Right atrium auricular region (tissue), 2 donors: Measurements from ENCODE around the gene TMEM240. TPM values are rescaled to one million over a fixed set of nuclear protein-coding genes. Genes with fewer than 3 reads are reported as not detected.
"Not testable (repeated sequence)": the region's sequence is repeated elsewhere in the genome, so short reads cannot be mapped to it uniquely, and the experiment has no call there.

Source experiments
- DNase-seq: peaks from one replicate; pipeline ENCODE4 v3.0.0-alpha.2; 2019; ENCODE audit warnings: low spot score
- H3K27ac ChIP-seq, 2 donors: fragments of 200-600 bp; sonication (generic); 1 replicate in 1 of 2; 2 replicates in 1 of 2; pipeline ENCODE4 v1.5.1; 2016 to 2019
- H3K27me3 ChIP-seq, 2 donors: fragments of 200-600 bp; sonication (generic); one replicate each; pipeline versions ENCODE4 v1.5.1 to v1.6.0; 2017 to 2019
- H3K36me3 ChIP-seq: fragments of 200-600 bp; sonication (generic); one replicate; pipeline ENCODE4 v1.5.1; 2016
- H3K4me1 ChIP-seq, 2 donors: fragments of 200-600 bp; sonication (generic); one replicate each; pipeline versions ENCODE4 v1.5.1 to v1.6.0; 2017 to 2019
- H3K4me3 ChIP-seq, 2 donors: fragments of 200-600 bp; sonication (generic); 1 replicate in 1 of 2; 2 replicates in 1 of 2; pipeline ENCODE4 v1.5.1; 2017 to 2019; ENCODE audit warnings: mild to moderate bottlenecking in 1 of 2, moderate library complexity in 1 of 2
- H3K9me3 ChIP-seq, 2 donors: fragments of 200-600 bp; sonication (generic); one replicate each; pipeline ENCODE4 v1.5.1; 2019
- CTCF ChIP-seq, 2 donors: fragments of 200-600 bp; sonication (generic); IDR thresholded peaks; one replicate each; pipeline ENCODE4 v1.5.1; 2019; ENCODE audit warnings: antibody characterized with exemption in 2 of 2
- total RNA-seq, 2 donors: library from RNA; depleted of rRNA; stranded (reverse); fragments of >200 nt; gene quantifications; one replicate each; pipeline ENCODE4 v1.1.0, GENCODE V29; 2016

TMEM240 gene
- total RNA-seq, 2 donors from 2014 or later, result 1.4 to 2.8 TPM

GRCh38 chr1:1531947-1532346 is 8.5 kb downstream of the TMEM240 start:
- H3K4me3 ChIP-seq, result no peak overlapping the region
- H3K36me3 ChIP-seq, result peaks cover 11% of the 10 kb centered on the region
- TF ChIP-seq CTCF (IDR thresholded peaks at IDR 0.05), result no peak
- no peak overlapping the region for H3K27ac ChIP-seq
- H3K4me1 ChIP-seq, result no peaks in the 10 kb centered on the region
- H3K27me3 ChIP-seq, result no peaks in the 10 kb centered on the region
- no peak for DNase-seq
- H3K9me3 ChIP-seq, result peaks cover 0 to 10% of the 10 kb centered on the region in 2 donors

GRCh38 chr1:1529936-1530335 is 10.5 kb downstream of the TMEM240 start:
- H3K27ac ChIP-seq, result no peak overlapping the region
- H3K9me3 ChIP-seq, result peaks cover 0 to 10% of the 10 kb centered on the region in 2 donors
- no peak overlapping the region for H3K4me3 ChIP-seq
- no peak for DNase-seq
- no peaks in the 10 kb centered on the region for H3K27me3 ChIP-seq
- no peaks in the 10 kb centered on the region for H3K4me1 ChIP-seq
- TF ChIP-seq CTCF (IDR thresholded peaks at IDR 0.05), result no peak
- peaks cover 20% of the 10 kb centered on the region for H3K36me3 ChIP-seq

GRCh38 chr1:1529321-1529720 is 11.1 kb downstream of the TMEM240 start:
- Histone ChIP-seq H3K4me3 (no peak overlapping the region), H3K9me3 (peaks cover 0 to 10% of the 10 kb centered on the region in 2 donors), H3K27ac (no peak overlapping the region), H3K4me1 (no peaks in the 10 kb centered on the region), H3K27me3 (no peaks in the 10 kb centered on the region), H3K36me3 (peaks cover 22% of the 10 kb centered on the region)
- TF ChIP-seq CTCF (IDR thresholded peaks at IDR 0.05), result no peak
- DNase-seq, result no peak

GRCh38 chr1:1528301-1529267 is 11.8 kb downstream of the TMEM240 start:
- peaks cover 24% of the 10 kb centered on the region for H3K36me3 ChIP-seq
- DNase-seq, result no peak

GRCh38 chr1:1527092-1527816 is 13.2 kb downstream of the TMEM240 start:
- no peak overlapping the region for H3K27ac ChIP-seq
- peaks cover 29% of the 10 kb centered on the region for H3K36me3 ChIP-seq
- no peak for TF ChIP-seq CTCF (IDR thresholded peaks at IDR 0.05)
- no peaks in the 10 kb centered on the region for H3K4me1 ChIP-seq
- no peak overlapping the region for H3K4me3 ChIP-seq
- peaks cover 0 to 10% of the 10 kb centered on the region in 2 donors for H3K9me3 ChIP-seq
- DNase-seq, result no peak
- no peaks in the 10 kb centered on the region for H3K27me3 ChIP-seq

More at GRCh38 chr1:1528301-1529267, 11.8 kb downstream of the TMEM240 start:
- TF ChIP-seq CTCF (IDR thresholded peaks at IDR 0.05), result no peak
- H3K27ac ChIP-seq, result no peak overlapping the region
- no peaks in the 10 kb centered on the region for H3K27me3 ChIP-seq
- H3K4me3 ChIP-seq, result no peak overlapping the region
- H3K9me3 ChIP-seq, result peaks cover 0 to 10% of the 10 kb centered on the region in 2 donors
- no peaks in the 10 kb centered on the region for H3K4me1 ChIP-seq

GRCh38 chr1:1526476-1526875 is 13.9 kb downstream of the TMEM240 start:
- H3K9me3 ChIP-seq, H3K4me1 ChIP-seq, H3K27me3 ChIP-seq, H3K27ac ChIP-seq, DNase-seq, H3K4me3 ChIP-seq: not testable (repeated sequence)
- peaks cover 29% of the 10 kb centered on the region for H3K36me3 ChIP-seq

- H3K4me3 ChIP-seq, DNase-seq: not testable (repeated sequence)
- H3K36me3 ChIP-seq, result peaks cover 40% of the 10 kb centered on the region
Measured at GRCh38 chr1:1524750-1525383, 15.6 kb downstream of the TMEM240 start.

GRCh38 chr1:1523651-1524050 is 16.8 kb downstream of the TMEM240 start:
- not testable (repeated sequence) for H3K27ac ChIP-seq, H3K4me1 ChIP-seq, DNase-seq, H3K9me3 ChIP-seq, H3K4me3 ChIP-seq, H3K27me3 ChIP-seq
- peaks cover 40% of the 10 kb centered on the region for H3K36me3 ChIP-seq

More at GRCh38 chr1:1524750-1525383, 15.6 kb downstream of the TMEM240 start:
- H3K9me3 ChIP-seq, H3K27me3 ChIP-seq, H3K27ac ChIP-seq, H3K4me1 ChIP-seq: not testable (repeated sequence)
